Prostate gland (tissue), 2 donors: ENCODE results near the gene SNRPA1. TPM values are rescaled to one million over a fixed set of nuclear protein-coding genes. Genes with fewer than 3 reads are reported as not detected.

Source experiments
- DNase-seq: peaks from one replicate; pipeline ENCODE4 v3.0.0-alpha.2; 2019; ENCODE audit warnings: low spot score
- H3K27ac ChIP-seq, 2 donors: fragments of 200-600 bp; sonication (generic); 2 replicates each; pipeline ENCODE4 v1.5.1; 2017 to 2019
- H3K27me3 ChIP-seq: fragments of 200-600 bp; sonication (generic); replicated peaks from 2 replicates; pipeline ENCODE4 v1.5.1; 2019; ENCODE audit not compliant: insufficient read depth
- H3K36me3 ChIP-seq, 2 donors: fragments of 200-600 bp; sonication (generic); 1 replicate in 1 of 2; 2 replicates in 1 of 2; pipeline versions ENCODE4 v1.5.1 to v1.8.1; 2017 to 2019
- H3K4me1 ChIP-seq: fragments of 200-600 bp; sonication (generic); replicated peaks from 2 replicates; pipeline ENCODE4 v1.5.1; 2019
- H3K4me3 ChIP-seq, 2 donors: fragments of 200-600 bp; sonication (generic); 2 replicates each; pipeline ENCODE4 v1.5.1; 2017 to 2019
- H3K9me3 ChIP-seq: fragments of 200-600 bp; sonication (generic); 2 replicates; pipeline ENCODE4 v1.5.1; 2017
- CTCF ChIP-seq, 4 experiments: fragments of 200-600 bp in 2 of 4; fragments of 450-650 bp in 2 of 4; sonication (generic) in 2 of 4; IDR thresholded peaks; 1 replicate in 3 of 4; 2 replicates in 1 of 4; pipeline ENCODE4 v1.5.1; 2016 to 2019; ENCODE audit warnings: antibody characterized with exemption in 4 of 4, mild to moderate bottlenecking in 2 of 4, moderate library complexity in 2 of 4
- POLR2A ChIP-seq: fragments of 450-650 bp; IDR thresholded peaks from one replicate; pipeline ENCODE4 v1.6.1; 2016; ENCODE audit warnings: antibody characterized with exemption, mild to moderate bottlenecking
- POLR2AphosphoS5 ChIP-seq: sonication (generic); formaldehyde crosslinking; IDR thresholded peaks from one replicate; pipeline ENCODE4 v1.6.1; 2017; ENCODE audit warnings: antibody characterized with exemption
- WGBS: methylation state at CpG from one replicate; pipeline ENCODE4 v1.1.5; 2018; 5-methylcytosine and 5-hydroxymethylcytosine counted together
- intact Hi-C: fragments of 100-400 bp; cut with DNase I; formaldehyde crosslinking; loops from one replicate; pipeline ENCODE4 v1.14.2; 2022
- total RNA-seq, 2 donors: library from RNA; depleted of rRNA; stranded (reverse); fragments of >200 nt; gene quantifications; one replicate each; pipeline ENCODE4 v1.1.0, GENCODE V29; 2016

SNRPA1 gene
- total RNA-seq, 2 donors from 2014 or later = 23.6 to 55.3 TPM

- no peak for DNase-seq
- WGBS = 80% methylated on average over 21 of the region's 21 CpGs
- TF ChIP-seq POLR2A = no peak
- no peak for TF ChIP-seq POLR2AphosphoS5
- TF ChIP-seq CTCF (IDR thresholded peaks at IDR 0.05) = no peak
- no peaks in the 10 kb centered on the region for H3K4me1 ChIP-seq
- H3K4me3 ChIP-seq = no peak overlapping the region
- no peak overlapping the region for H3K27ac ChIP-seq
- intact Hi-C loops = no loop called here
- no peaks in the 10 kb centered on the region for H3K36me3 ChIP-seq
- H3K27me3 ChIP-seq = no peaks in the 10 kb centered on the region
- no peaks in the 10 kb centered on the region for H3K9me3 ChIP-seq
These were observed 31.6 kb upstream of the SNRPA1 start for GRCh38 chr15:101326462-101327146.

- WGBS = 93% methylated on average over 8 of the region's 8 CpGs
- Histone ChIP-seq H3K4me3 (no peak overlapping the region), H3K4me1 (no peaks in the 10 kb centered on the region), H3K27me3 (no peaks in the 10 kb centered on the region), H3K27ac (no peak overlapping the region), H3K36me3 (no peaks in the 10 kb centered on the region), H3K9me3 (no peaks in the 10 kb centered on the region)
- DNase-seq = no peak
- intact Hi-C loops = no loop called here
- TF ChIP-seq CTCF (IDR thresholded peaks at IDR 0.05) = no peak
- TF ChIP-seq POLR2A = no peak
- no peak for TF ChIP-seq POLR2AphosphoS5
These were observed 30.9 kb upstream of the SNRPA1 start for GRCh38 chr15:101326026-101326315.

- Histone ChIP-seq H3K27me3 (no peaks in the 10 kb centered on the region), H3K4me1 (no peaks in the 10 kb centered on the region), H3K4me3 (no peak overlapping the region), H3K27ac (no peak overlapping the region), H3K9me3 (no peaks in the 10 kb centered on the region), H3K36me3 (no peaks in the 10 kb centered on the region)
- 94% methylated on average over 19 of the region's 19 CpGs for WGBS
- intact Hi-C loops = no loop called here
- no peak for DNase-seq
- no peak for TF ChIP-seq CTCF (IDR thresholded peaks at IDR 0.05)
- TF ChIP-seq POLR2AphosphoS5 = no peak
- no peak for TF ChIP-seq POLR2A
These were observed 30.4 kb upstream of the SNRPA1 start for GRCh38 chr15:101325263-101326025.

- WGBS = 85% methylated on average over 13 of the region's 13 CpGs
- no peak for DNase-seq
- no peaks in the 10 kb centered on the region for H3K4me1 ChIP-seq
- TF ChIP-seq POLR2AphosphoS5 (no peak), POLR2A (no peak), CTCF (IDR thresholded peaks at IDR 0.05) (no peak)
- H3K27me3 ChIP-seq = no peaks in the 10 kb centered on the region
- no peaks in the 10 kb centered on the region for H3K9me3 ChIP-seq
- intact Hi-C loops = no loop called here
- no peak overlapping the region for H3K4me3 ChIP-seq
- no peaks in the 10 kb centered on the region for H3K36me3 ChIP-seq
- no peak overlapping the region for H3K27ac ChIP-seq
These were observed 29.6 kb upstream of the SNRPA1 start for GRCh38 chr15:101324524-101325177.
